Loucy (cell line): ENCODE data around the gene IL5RA.

ENCODE experiments used
- H2AFZ ChIP-seq: fragments of 200-600 bp; sonication (generic); 2 replicates; pipeline ENCODE4 v1.6.0; 2016; ENCODE audit warnings: antibody characterized with exemption, mild to moderate bottlenecking, low read length, moderate library complexity
- H3F3A ChIP-seq: fragments of 200-600 bp; 2 replicates; pipeline ENCODE4 v1.6.0; 2016; ENCODE audit warnings: antibody characterized with exemption, low read depth, mild to moderate bottlenecking
- H3K27me3 ChIP-seq: fragments of 200-600 bp; sonication (generic); 2 replicates; pipeline ENCODE4 v1.6.1; 2014; ENCODE audit warnings: low read length, mild to moderate bottlenecking; ENCODE audit not compliant: insufficient read depth, poor library complexity, severe bottlenecking
- H3K36me3 ChIP-seq: fragments of 200-600 bp; sonication (generic); 2 replicates; pipeline ENCODE4 v1.6.1; 2016; ENCODE audit warnings: low read length; ENCODE audit not compliant: insufficient read depth
- H3K4me1 ChIP-seq: fragments of 200-600 bp; sonication (generic); 2 replicates; pipeline ENCODE4 v1.5.1; 2014; ENCODE audit warnings: low read length, mild to moderate bottlenecking; ENCODE audit not compliant: insufficient read depth, poor library complexity, severe bottlenecking
- H3K4me2 ChIP-seq: fragments of 200-600 bp; sonication (generic); 2 replicates; pipeline ENCODE4 v1.6.0; 2014; ENCODE audit warnings: antibody characterized with exemption, low read length, low read depth, mild to moderate bottlenecking; ENCODE audit not compliant: poor library complexity, severe bottlenecking
- H3K4me3 ChIP-seq: fragments of 200-600 bp; sonication (generic); 2 replicates; pipeline ENCODE4 v1.5.1; 2014; ENCODE audit warnings: low read length, mild to moderate bottlenecking, mixed read lengths; ENCODE audit not compliant: poor library complexity, severe bottlenecking
- H3K79me2 ChIP-seq: fragments of 200-600 bp; sonication (generic); 2 replicates; pipeline ENCODE4 v1.6.1; 2014; ENCODE audit warnings: low read length; ENCODE audit not compliant: insufficient read depth
- H3K9ac ChIP-seq: fragments of 200-600 bp; sonication (generic); 2 replicates; pipeline ENCODE4 v1.6.0; 2014; ENCODE audit warnings: mild to moderate bottlenecking, low read depth, low read length, moderate library complexity; ENCODE audit not compliant: poor library complexity, severe bottlenecking
- H3K9me2 ChIP-seq: fragments of 200-600 bp; sonication (generic); replicated peaks from 2 replicates; pipeline ENCODE4 v1.6.1; 2016; ENCODE audit warnings: low read depth, low read length, mixed read lengths
- H3K9me3 ChIP-seq: fragments of 200-600 bp; sonication (generic); 2 replicates; pipeline ENCODE4 v1.6.1; 2014; ENCODE audit warnings: mild to moderate bottlenecking, antibody characterized with exemption, low read length, low read depth; ENCODE audit not compliant: insufficient read depth
- H4K20me1 ChIP-seq: fragments of 200-600 bp; sonication (generic); 2 replicates; pipeline ENCODE4 v1.6.0; 2014; ENCODE audit warnings: antibody characterized with exemption, low read length, mild to moderate bottlenecking; ENCODE audit not compliant: insufficient read depth, poor library complexity, severe bottlenecking
- CTCF ChIP-seq: fragments of 200-600 bp; sonication (generic); conservative IDR thresholded peaks from 2 replicates; pipeline ENCODE4 v1.5.1; 2014; ENCODE audit warnings: mild to moderate bottlenecking, antibody characterized with exemption, low read length
- EZH2phosphoT487 ChIP-seq: fragments of 200-600 bp; IDR thresholded peaks from 2 replicates; pipeline ENCODE4 v1.6.1; 2018; ENCODE audit warnings: antibody characterized with exemption, mild to moderate bottlenecking, moderate library complexity, borderline replicate concordance

IL5RA gene

DNA sequence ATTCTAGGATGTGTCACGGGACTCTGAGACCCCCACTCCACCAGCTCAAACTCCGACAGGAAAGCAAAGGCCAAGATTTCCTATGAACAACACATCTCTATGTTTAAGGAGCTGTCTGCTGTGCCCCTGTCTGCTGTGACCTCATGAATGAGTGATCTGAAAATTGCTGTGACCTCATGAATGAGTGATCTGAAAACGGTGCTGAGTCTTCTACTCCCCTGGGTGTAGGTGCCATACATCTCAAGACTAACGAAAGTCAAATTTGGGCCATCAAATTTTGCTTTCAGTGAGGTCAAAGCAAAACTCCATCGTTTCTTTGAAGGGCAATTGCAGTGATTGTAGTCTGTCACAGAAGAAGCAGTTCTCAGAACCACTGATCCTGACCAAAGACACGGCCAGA, 24.4 kb downstream of the IL5RA start:
- no peak overlapping the region for H3K4me3 ChIP-seq
- H3F3A ChIP-seq: no peaks in the 10 kb centered on the region
- no peak overlapping the region for H3K9ac ChIP-seq
- H3K4me2 ChIP-seq: no peak overlapping the region
- no peaks in the 10 kb centered on the region for H3K27me3 ChIP-seq
- no peaks in the 10 kb centered on the region for H3K79me2 ChIP-seq
- no peaks in the 10 kb centered on the region for H3K9me3 ChIP-seq
- no peaks in the 10 kb centered on the region for H3K4me1 ChIP-seq
- no peaks in the 10 kb centered on the region for H3K9me2 ChIP-seq
- TF ChIP-seq EZH2phosphoT487 (no peak), CTCF (no peak)
- no peaks in the 10 kb centered on the region for H4K20me1 ChIP-seq
- no peak overlapping the region for H2AFZ ChIP-seq
- H3K36me3 ChIP-seq: no peaks in the 10 kb centered on the region

DNA sequence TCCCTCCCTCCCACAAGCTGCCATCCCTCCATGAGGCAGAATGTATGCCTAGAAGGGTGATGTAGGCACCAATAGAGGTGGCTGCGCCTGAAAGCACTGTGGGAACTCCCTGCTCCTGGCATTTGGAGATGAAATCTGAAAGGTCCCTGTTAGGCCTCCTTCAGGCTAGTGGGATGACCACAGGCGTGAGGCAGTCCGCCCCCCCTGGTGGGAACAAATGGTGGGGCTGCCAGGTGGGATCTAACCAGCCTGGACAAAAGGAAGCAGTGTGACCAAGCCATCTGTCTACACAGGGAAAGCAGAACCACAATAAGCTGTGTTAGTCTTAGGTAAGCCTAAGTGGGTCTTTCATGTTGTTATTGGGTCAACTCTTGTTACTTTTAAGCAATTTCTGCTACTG, 25.3 kb downstream of the IL5RA start:
- no peaks in the 10 kb centered on the region for H3K9me2 ChIP-seq
- H3K4me2 ChIP-seq: no peak overlapping the region
- no peak overlapping the region for H3K4me3 ChIP-seq
- no peaks in the 10 kb centered on the region for H3K9me3 ChIP-seq
- no peak overlapping the region for H3K9ac ChIP-seq
- TF ChIP-seq EZH2phosphoT487 (no peak), CTCF (no peak)
- no peaks in the 10 kb centered on the region for H3F3A ChIP-seq
- H2AFZ ChIP-seq: no peak overlapping the region
- H4K20me1 ChIP-seq: no peaks in the 10 kb centered on the region
- H3K27me3 ChIP-seq: no peaks in the 10 kb centered on the region
- H3K36me3 ChIP-seq: no peaks in the 10 kb centered on the region
- H3K4me1 ChIP-seq: no peaks in the 10 kb centered on the region
- no peaks in the 10 kb centered on the region for H3K79me2 ChIP-seq

DNA sequence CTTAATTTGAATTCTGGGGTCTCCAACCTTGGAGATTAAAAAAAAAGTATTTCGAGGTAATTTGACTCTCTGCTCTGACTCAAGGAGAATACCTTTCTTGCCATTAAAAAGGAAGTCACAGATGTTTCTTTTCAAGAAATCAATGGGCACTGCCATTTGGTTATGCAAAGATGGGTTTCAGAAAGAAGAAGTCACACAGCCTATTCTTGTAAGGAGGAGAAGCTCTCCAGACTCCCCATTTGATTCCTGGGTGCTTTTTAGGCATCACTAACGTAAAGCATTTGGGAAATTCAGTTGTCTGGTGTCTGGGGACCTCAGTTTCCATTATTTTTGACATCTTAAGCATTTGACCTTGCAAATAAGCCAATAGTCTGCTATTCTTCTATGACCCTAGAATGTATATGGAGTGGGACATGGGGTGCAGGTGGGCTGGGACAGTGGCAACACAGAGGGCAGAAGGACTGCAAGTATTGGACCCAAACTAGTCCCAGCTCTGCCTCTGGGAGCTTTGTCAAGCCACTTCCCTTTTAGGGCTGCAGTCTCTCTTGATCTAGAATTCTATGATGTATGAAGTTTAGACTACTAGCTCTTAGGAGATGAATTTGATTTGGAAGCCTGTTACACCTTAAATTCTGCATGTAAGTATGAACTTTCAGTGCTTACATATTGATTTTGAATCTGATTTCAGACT, 27.8 kb downstream of the IL5RA start:
- Histone ChIP-seq H3K36me3 (no peaks in the 10 kb centered on the region), H3F3A (no peaks in the 10 kb centered on the region), H2AFZ (no peak overlapping the region), H3K4me3 (no peak overlapping the region), H3K27me3 (no peaks in the 10 kb centered on the region), H4K20me1 (no peaks in the 10 kb centered on the region), H3K4me1 (no peaks in the 10 kb centered on the region), H3K79me2 (no peaks in the 10 kb centered on the region), H3K9ac (no peak overlapping the region), H3K9me2 (no peaks in the 10 kb centered on the region), H3K4me2 (no peak overlapping the region), H3K9me3 (no peaks in the 10 kb centered on the region)
- TF ChIP-seq CTCF (no peak), EZH2phosphoT487 (no peak)
